GM21717 (cell line): ENCODE data around the gene CPT1B.
"Not testable (repeated sequence)": the region's sequence is repeated elsewhere in the genome, so short reads cannot be mapped to it uniquely, and the experiment has no call there.

Experiments
- ATAC-seq: cut with Tn5 transposase; IDR thresholded peaks from one replicate; pipeline ENCODE4 v1.9.1; 2021; ENCODE audit warnings: mild to moderate bottlenecking, moderate library complexity; ENCODE audit not compliant: unreplicated experiment

CPT1B gene

DNA sequence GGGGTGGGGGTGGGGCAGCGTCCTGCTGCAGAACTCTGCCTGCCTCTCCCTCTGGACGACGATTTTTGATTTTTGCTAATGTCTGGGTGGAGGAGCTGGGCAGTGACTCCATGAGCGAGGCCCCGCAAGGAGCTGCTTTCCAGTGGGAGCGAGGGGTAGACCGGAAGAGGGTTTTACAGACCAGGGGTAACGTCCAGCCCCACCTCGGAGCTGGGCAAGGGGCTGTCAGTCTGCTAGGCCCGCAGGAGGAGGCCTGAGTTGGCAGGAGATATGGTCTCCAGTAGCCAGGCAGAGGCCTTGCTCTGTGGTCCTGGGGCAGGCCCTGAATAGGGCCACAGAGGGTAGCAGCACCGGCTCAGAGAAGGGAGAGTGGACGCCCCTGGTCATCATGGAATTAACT, 31.4 kb upstream of the CPT1B start:
- ATAC-seq: no peak

DNA sequence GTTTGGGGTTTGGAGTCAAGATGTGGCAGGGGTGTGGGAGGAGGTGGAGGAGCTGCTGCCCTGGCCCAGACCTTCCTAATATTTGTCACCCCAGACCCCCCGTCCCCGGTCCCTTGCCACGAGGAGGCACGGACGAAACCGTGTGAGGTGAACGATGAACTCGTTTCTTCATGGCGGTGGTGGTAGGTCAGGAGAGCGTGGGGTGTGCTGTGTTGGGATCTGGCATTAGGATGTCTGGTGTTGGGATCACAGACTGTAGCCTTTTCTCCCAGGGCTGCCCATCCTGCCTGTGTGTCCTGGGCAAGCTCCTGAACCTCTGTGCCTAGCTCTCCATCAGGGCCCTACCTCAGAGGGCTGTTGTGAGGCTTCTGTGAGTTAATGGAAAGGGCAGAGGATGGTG, 30.8 kb upstream of the CPT1B start:
- no peak for ATAC-seq

DNA sequence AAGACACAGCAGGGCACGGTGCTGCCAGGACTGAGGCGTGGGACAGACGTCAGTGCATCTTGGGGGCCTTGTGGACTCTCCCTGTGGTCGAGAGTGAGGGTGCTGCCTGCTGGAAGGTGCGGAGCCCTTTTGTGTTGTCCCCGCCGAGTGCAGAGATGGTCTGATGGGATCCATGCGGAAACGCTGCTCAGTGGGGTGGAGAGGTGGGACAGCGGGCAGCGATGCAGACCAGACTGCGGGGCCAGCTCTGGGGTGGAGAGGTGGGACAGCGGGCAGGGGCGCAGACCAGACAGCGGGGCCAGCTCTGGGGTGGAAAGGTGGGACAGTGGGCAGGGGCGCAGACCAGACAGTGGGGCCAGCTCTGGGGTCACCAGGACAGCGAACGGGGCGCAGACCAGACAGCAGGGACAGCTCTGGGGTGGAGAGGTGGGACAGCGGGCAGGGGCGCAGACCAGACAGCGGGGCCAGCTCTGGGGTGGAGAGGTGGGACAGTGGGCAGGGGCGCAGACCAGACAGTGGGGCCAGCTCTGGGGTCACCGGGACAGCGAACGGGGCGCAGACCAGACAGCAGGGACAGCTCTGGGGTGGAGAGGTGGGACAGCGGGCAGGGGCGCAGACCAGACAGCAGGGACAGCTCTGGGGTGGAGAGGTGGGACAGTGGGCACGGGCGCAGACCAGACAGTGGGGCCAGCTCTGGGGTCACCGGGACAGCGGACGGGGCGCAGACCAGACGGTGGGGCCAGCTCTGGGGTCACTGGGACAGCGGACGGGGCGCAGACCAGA, 30.0 kb upstream of the CPT1B start:
- ATAC-seq: not testable (repeated sequence)

DNA sequence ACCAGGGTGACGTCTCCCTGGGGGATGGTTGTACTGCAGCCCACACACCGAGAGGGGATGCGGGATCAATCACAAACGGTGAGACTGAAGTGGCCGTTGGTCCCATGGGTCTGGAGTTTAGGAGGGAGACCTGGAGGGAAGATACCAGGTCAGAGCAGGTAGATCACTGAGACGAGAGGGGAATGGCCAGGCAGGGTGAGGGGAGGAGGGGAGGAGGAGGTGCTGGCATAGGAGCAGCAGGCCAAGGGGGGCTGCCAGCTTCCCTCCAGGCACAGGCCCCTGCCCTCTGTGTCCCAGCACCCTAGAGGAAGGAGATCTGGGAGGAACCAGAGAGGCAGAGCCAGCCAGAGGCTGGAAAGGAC, 29.4 kb upstream of the CPT1B start:
- no peak for ATAC-seq

DNA sequence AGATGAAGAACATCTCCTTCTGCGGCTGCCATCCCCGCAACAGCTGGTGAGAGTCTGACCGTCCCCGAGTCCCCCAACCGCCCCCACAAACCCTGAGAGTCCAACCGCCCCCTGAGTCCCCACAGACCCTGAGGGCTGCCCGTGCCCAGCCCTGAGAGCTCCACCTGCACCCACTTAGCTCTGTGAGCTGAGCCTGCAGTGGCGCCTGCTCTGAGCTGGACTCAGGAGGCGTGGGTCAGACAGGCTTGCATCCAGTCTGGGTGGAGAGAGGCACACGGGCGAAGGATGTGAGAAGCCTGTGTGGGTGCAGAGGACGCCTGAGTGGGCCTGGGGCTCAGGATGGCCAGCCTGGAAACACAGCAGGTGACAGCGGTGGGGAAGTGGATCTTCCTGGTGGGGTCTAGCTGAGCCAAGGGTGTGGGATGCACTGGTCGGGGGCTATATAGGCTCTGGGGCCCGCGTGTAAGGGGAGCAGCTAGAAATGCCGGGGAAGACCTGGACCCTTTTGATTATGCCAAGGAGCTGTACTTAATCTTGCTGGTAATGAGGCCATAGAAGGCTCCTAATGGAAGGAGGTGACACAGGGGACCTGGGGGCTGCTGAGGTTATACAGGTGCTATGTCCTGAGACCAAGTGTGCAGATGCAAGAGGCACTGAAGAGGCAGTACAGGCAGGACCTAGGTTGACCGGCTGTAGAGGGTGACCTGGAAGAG, 28.9 kb upstream of the CPT1B start:
- no peak for ATAC-seq

DNA sequence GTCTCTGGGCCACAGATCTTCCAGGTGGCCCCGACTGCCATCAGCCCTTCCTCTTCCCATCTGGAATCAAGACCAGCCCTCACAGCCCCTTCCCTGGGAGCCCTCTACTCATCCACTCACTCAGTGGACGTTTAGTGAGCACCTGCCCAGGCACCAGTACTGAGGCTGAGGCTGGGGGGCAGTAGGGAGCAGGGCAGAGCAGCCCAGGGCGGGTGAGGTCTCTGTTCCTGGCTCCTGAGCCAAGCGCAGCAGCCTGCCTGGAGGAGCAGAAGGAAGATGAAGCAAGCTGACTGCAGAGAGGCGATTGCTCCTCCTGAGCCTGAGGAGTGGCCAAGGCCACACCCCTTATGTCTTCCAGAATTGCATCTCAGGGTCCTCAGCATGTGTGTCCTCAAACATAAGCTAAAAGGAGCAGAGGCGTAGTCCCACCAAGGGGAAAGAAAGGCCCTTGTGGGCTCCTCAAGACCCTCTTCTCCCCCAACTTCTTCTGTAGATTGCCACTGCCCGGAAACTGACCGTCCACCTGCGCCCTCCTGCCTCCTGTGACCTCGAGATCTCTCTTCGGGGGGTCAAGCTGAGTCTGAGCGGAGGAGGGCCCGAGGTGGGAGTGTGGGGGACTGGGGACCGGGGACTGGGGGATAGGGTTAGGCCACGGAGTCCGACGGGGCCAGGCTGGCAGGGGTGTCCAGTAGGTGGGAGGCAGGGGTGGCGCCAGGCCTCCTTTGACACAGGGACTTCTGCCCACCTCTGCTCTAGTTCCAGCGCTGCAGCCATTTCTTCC, 28.1 kb upstream of the CPT1B start:
- no peak for ATAC-seq

DNA sequence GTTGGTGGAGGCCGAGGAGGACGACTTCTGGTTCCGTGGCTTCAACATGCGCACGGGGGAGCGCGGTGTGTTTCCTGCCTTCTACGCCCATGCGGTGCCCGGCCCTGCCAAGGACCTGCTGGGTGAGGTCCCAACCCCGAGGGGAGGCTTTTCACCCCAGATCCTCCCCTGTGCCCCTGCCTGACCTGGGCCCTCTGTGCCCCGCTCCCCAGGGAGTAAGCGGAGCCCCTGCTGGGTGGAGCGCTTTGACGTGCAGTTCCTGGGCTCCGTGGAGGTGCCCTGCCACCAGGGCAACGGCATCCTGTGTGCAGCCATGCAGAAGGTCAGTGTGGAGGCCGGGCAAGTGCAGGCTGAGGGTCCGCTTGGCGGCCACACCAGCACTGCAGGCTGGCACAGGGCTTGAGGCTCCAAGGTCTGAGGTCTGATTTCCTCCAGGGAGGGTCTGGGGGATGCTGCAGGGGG, 27.4 kb upstream of the CPT1B start:
- no peak for ATAC-seq

DNA sequence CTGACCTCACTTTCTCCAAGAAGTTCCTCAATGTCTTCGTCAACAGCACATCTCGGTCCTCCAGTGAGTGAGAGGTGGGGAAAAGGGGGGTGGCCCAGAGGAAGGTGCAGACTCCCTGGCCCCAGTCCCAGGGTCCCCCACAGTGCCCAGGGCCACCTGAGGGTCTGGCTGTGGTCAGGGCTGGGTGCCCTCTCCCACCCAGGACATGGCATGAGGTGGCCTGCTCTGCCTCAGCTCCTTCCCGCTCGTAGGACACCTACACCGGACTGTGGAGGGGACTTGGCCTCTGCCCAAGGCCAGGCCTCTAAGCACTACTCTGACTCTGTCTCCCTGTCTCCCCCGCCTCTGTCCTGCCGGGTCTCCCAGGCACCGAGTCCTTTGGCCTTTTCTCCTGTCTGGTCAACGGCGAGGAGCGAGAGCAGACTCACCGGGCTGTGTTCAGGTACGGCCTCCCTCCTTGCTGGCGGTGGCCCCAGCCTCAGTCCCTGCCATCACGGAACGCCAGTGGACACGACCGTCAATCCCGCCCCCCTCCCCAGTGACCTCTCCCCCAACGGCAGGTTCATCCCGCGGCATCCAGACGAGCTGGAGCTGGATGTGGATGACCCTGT, 26.9 kb upstream of the CPT1B start:
- no peak for ATAC-seq

DNA sequence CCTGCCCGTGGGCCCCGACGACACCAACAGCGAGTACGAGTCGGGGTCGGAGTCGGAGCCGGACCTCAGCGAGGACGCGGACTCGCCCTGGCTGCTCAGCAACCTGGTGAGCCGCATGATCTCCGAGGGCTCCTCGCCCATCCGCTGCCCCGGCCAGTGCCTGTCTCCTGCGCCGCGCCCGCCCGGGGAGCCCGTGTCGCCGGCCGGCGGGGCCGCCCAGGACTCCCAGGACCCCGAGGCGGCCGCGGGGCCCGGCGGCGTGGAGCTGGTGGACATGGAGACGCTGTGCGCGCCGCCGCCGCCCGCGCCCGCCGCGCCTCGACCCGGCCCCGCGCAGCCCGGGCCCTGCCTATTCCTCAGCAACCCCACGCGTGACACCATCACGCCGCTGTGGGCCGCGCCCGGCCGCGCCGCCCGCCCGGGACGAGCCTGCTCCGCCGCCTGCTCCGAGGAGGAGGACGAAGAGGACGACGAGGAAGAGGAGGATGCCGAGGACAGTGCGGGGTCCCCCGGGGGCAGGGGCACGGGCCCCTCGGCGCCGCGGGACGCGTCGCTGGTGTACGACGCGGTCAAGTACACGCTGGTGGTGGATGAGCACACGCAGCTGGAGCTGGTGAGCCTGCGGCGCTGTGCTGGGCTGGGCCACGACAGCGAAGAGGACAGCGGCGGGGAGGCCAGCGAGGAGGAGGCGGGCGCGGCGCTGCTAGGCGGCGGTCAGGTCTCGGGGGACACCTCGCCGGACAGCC, 26.2 kb upstream of the CPT1B start:
- no peak for ATAC-seq

DNA sequence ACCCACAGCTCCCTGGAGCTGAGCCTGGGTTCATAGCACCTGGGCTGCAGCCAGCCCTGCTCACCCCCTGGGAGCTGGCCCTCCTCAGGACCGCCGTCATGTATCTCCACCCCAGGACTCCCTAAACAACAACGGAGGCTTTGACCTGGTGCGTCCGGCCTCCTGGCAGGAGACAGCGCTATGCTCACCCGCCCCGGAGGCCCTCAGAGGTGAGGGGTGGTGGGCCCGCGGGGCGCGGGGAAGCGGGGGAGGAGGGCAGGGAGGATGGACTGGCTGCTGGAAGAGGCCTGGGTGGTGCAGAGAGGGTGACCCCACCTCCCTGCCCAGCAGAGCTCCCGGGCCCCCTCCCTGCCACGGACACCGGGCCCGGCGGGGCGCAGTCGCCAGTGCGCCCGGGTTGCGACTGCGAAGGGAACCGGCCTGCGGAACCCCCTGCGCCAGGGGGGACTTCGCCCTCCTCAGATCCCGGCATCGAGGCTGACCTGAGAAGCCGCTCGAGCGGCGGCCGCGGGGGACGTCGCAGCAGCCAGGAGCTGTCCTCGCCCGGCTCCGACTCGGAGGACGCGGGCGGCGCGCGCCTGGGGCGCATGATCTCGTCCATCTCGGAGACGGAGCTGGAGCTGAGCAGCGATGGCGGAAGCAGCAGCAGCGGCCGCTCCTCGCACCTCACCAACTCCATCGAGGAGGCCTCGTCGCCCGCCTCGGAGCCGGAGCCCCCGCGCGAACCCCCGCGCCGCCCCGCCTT, 25.5 kb upstream of the CPT1B start:
- no peak for ATAC-seq

DNA sequence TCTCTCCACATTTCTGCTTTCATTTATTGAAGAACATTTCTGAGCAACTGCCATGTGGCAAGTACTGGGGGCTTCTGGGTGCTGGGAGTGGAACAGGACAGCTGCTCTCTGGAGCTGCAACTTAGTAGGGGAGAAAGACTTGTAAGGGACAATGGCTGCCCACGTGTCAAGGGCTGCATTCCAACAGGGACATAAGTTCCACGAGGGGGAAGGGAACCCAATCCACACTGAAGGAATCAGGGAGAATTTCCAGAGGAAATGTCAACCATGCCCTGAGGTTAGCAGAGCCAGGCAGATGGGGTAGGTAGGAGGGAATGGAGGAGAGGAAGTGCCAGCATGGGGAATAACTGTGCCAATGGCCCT, 24.1 kb upstream of the CPT1B start:
- no peak for ATAC-seq

DNA sequence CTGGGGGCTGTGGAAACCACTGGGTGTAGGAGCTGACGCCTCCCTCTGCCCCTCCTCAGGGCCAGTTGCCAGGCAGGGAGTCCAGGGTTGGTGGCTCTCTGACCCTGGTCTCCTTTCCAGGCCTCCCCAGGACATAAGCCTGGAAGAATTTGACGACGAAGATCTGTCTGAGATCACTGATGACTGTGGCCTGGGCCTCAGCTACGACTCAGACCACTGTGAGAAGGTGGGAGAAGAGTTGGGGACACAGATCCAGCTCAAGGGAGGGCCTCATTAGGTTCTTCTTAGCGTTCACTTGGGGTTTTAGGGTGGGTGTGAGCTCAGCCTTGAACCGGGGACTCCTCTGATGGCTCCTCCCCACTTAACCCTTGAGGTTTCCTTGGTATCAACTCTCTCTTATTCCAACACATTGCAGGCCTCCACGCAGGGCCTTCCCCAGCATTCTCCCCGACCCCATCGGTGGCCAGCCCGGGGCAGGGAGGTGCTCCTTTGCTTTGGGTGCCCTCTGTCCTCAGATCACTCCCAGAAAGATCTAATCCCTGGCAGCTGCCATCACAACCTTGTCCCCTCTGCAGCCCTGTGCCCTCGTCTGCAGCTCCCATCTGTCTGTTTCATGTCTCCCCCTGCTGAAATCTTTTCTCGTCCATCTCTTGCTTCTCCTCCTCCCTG, 23.6 kb upstream of the CPT1B start:
- no peak for ATAC-seq

DNA sequence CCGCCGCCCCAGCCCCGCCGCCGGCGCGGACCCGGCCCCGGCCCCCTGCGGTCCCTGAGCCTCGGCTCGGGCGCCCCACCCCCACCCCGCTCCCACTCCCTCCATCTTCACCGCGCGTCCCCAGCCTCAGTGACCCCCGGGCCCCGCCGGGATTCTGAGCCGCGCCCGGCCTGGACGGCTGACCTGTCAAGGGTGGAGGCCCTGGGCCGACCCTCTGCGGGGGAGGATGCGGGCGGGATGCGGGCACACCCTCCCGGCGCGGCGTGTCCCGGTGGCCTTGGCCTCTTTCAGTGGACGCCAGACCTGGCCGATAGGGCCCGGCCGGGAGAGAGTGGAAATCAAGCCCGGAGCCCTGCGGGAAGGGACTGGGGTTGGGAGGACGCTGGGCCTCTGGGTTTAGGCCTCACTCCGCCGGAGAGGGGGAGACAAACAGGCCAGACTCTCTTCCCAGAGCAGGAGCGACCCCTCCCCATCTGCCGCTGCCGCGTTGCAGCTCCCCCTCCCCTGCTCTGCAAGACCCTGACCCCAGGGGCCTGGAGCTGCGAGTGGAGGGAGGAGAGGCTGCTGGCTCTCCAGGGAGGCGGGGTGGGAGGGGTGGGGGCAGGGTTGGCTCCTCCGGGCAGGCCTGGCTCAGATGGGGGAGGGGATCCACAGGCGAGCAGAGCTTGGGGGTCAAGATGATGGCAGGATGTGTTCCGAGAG, 22.9 kb upstream of the CPT1B start:
- ATAC-seq: no peak

DNA sequence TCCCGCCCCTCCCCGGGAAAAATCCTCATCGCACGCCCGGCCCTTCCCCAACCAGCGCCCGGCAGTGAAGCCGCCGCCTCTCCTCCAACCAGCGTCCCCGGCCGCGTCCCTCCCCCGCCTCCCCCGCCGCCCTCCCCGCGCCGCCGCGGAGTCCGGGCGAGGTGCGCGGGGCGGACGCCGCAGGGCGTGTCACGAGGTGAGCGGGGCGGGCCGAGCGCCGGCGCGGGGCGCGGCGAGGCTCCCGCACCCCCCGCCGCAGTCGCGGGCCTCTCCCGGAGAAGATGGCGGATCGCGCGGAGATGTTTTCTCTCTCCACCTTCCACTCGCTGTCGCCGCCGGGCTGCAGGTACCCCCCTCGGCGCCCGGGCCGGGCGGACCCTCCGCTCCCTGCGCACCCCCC, 22.3 kb upstream of the CPT1B start, which contains the start of gene MAPK8IP2:
Gene MAPK8IP2 (plus strand): TSS at position 256 of the 400 bp plus-strand sequence. CDS start 26 bp downstream, at position 282.
- ATAC-seq: no peak

DNA sequence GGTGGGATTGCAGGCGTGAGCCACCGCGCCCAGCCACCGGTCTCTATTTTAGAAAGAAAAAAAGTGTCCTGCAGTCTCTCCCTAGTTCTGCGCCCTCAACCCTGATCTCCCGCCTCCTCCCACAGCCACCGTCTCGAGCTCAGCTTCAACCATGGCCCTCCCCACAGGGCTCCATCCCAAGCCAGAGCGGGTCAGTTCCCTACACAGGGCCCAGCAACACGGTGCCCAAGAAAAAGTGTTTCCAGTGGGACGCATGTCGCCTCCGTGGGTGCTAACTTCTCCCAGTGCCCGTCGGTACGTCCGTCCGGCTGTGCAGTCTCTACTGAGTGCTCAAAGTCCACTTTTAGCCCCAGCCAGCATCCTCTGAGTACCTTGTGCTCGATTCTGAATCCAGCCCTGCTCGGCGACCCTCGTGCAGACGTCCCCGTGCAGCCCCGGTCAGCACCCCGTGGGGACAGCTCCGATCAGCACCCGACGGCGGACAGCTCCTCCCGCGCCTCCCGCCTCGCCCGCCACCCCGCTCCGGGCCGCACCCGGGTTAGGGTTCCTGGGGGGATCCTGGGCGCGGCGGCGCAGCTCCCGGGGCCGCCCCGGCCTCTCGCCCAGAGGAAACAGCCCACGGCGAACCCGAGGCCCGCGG, 21.7 kb upstream of the CPT1B start:
- no peak for ATAC-seq

DNA sequence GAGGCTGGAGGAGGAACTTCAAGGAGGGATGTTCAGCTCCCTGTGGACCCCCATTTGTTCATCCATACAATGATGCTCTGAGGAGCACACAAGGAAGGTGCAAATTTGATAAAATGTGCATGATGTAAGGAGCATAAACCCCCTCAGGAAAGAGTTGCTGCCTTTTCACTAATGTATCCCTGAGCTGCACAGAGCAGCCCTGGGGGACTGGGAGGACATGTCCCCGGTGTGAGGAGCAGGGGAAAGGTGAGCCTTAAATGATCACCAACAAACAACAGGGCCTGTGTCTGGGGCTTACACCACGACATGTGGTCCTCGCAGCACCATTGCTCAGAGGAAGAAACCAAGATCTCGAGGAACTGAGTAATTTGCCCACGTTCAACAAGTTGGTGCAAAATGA, 18.9 kb upstream of the CPT1B start:
- no peak for ATAC-seq

DNA sequence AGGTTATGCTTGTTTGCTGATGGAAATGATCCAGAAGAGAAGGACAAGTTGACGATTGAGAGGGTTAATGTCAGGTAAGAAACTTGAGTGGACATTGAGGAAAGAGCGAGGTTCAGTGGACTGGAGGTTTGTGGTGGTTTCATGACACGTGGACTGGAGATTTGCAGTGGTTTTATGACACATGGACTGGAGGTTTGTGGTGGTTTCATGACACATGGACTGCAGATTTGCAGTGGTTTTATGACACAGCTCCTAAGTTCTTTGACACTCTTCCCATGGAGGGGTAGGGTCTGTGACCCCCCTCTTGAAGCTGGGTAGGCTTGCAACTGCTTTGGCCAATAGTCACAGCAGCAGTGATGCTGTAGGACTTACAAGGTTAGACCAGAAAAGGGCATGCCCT, 17.0 kb upstream of the CPT1B start:
- no peak for ATAC-seq

DNA sequence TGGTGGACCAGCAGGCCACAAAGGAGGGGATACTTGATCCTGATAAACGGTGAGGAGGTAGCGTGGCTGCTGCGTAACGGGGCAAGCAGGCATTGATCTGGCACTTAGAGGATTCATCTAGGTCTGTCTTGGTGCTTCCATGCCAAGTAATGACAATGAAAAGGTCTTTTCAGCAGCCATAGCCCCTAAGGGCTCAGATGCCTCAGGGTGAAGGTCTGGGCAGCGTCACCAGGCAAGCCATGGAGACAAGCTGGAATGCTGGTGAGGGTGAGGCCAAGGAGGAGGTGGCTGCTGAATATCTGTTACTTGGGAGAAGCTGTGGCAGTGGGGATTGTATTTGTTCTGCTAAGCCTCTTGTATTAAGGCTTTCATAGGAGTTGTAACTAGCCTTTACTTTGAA, 9.2 kb upstream of the CPT1B start:
- ATAC-seq: no peak
